Activated CD4-positive, CD25-positive, alpha-beta regulatory T cell treated with anti-CD3 and anti-CD28 coated beads, Interleukin-2, amount 50 U/mL, for 16 hours (primary cell): ENCODE data around the gene RMND1.

Source experiments
- DNase-seq: peaks from one replicate; pipeline ENCODE4 v3.0.0-alpha.2; 2020; ENCODE audit warnings: low read depth, low spot score

Gene RMND1

GRCh38 chr6:151417477-151417876, 34.4 kb downstream of the RMND1 start:
- DNase-seq = no peak

- DNase-seq = no peak
Observed at GRCh38 chr6:151414641-151415260, 37.2 kb downstream of the RMND1 start.

- DNase-seq = peak; percentile 49
Observed at GRCh38 chr6:151413372-151414145, 38.4 kb downstream of the RMND1 start.

GRCh38 chr6:151412909-151413308, 39.0 kb downstream of the RMND1 start:
- no peak for DNase-seq

GRCh38 chr6:151409679-151410078, 42.2 kb downstream of the RMND1 start:
- no peak for DNase-seq

GRCh38 chr6:151409260-151409659, 42.7 kb downstream of the RMND1 start:
- no peak for DNase-seq

GRCh38 chr6:151408858-151409257, 43.1 kb downstream of the RMND1 start:
- DNase-seq = no peak

- no peak for DNase-seq
Observed at GRCh38 chr6:151403919-151404308, 48.0 kb downstream of the RMND1 start.

- no peak for DNase-seq
Observed at GRCh38 chr6:151402228-151402627, 49.7 kb downstream of the RMND1 start.

GRCh38 chr6:151400473-151400872, 51.5 kb downstream of the RMND1 start:
- DNase-seq = no peak

GRCh38 chr6:151399679-151400078, 52.2 kb downstream of the RMND1 start:
- no peak for DNase-seq

GRCh38 chr6:151393410-151393809, 58.5 kb downstream of the RMND1 start:
- no peak for DNase-seq

GRCh38 chr6:151392427-151392826, 59.5 kb downstream of the RMND1 start:
- no peak for DNase-seq

- peak; percentile 44 for DNase-seq
Observed at GRCh38 chr6:151391471-151392413, 60.2 kb downstream of the RMND1 start, which contains the start of gene ZBTB2. Gene ZBTB2, minus strand, starts transcription at chr6:151391559. Its CDS starts 17,922 bp downstream, at chr6:151373637.

GRCh38 chr6:151390851-151391470, 61.0 kb downstream of the RMND1 start:
- peak; percentile 64 for DNase-seq

GRCh38 chr6:151390276-151390850, 61.6 kb downstream of the RMND1 start:
- DNase-seq = peak; percentile 97

GRCh38 chr6:151389618-151390275, 62.2 kb downstream of the RMND1 start:
- no peak for DNase-seq

- DNase-seq = no peak
Observed at GRCh38 chr6:151388997-151389617, 62.8 kb downstream of the RMND1 start.

- DNase-seq = no peak
Observed at GRCh38 chr6:151388236-151388635, 63.7 kb downstream of the RMND1 start.
